ENCODE results near the gene TMEM69.
"Not testable (repeated sequence)": the region's sequence is repeated elsewhere in the genome, so short reads cannot be mapped to it uniquely, and the experiment has no call there.

TMEM69 gene

GRCh38 chr1:45679123-45679522 lies 8.9 kb upstream of the TMEM69 start:
- FAIRE-seq, result no peak

GRCh38 chr1:45682942-45683341 lies 5.0 kb upstream of the TMEM69 start:
- FAIRE-seq, result no peak

- no peak for FAIRE-seq
These were observed 3.6 kb upstream of the TMEM69 start for GRCh38 chr1:45684402-45684801.

- no peak for FAIRE-seq
These were observed 2.5 kb upstream of the TMEM69 start for GRCh38 chr1:45685308-45686014.

GRCh38 chr1:45686015-45686287 lies 2.0 kb upstream of the TMEM69 start:
- no peak for FAIRE-seq

- FAIRE-seq, result no peak
These were observed 1.5 kb upstream of the TMEM69 start, which contains the start of gene GPBP1L1 for GRCh38 chr1:45686288-45687013. Gene GPBP1L1 (minus strand): TSS chr1:45686533. CDS start chr1:45659087, 27,446 bp downstream.

GRCh38 chr1:45687014-45687753 lies 797 bp upstream of the TMEM69 start:
- FAIRE-seq, result peak; percentile 95

- FAIRE-seq, result not testable (repeated sequence)
These were observed 5.8 kb downstream of the TMEM69 start for GRCh38 chr1:45693811-45694210.

GRCh38 chr1:45694823-45695222 lies 6.8 kb downstream of the TMEM69 start:
- no peak for FAIRE-seq

- FAIRE-seq, result no peak
These were observed 16.7 kb downstream of the TMEM69 start for GRCh38 chr1:45704637-45705036.

GRCh38 chr1:45713711-45714110 lies 25.7 kb downstream of the TMEM69 start:
- no peak for FAIRE-seq

GRCh38 chr1:45716700-45717099 lies 28.7 kb downstream of the TMEM69 start:
- FAIRE-seq, result no peak

GRCh38 chr1:45717386-45717785 lies 29.4 kb downstream of the TMEM69 start:
- FAIRE-seq, result not testable (repeated sequence)

- FAIRE-seq, result no peak
These were observed 30.3 kb downstream of the TMEM69 start for GRCh38 chr1:45718289-45718688.

- no peak for FAIRE-seq
These were observed 33.2 kb downstream of the TMEM69 start for GRCh38 chr1:45721207-45721606.

- FAIRE-seq, result no peak
These were observed 34.8 kb downstream of the TMEM69 start for GRCh38 chr1:45722809-45723208.

GRCh38 chr1:45723248-45723930 lies 35.4 kb downstream of the TMEM69 start:
- FAIRE-seq, result no peak

GRCh38 chr1:45726007-45726406 lies 38.0 kb downstream of the TMEM69 start:
- not testable (repeated sequence) for FAIRE-seq

GRCh38 chr1:45730075-45730779 lies 42.2 kb downstream of the TMEM69 start:
- no peak for FAIRE-seq

GRCh38 chr1:45730780-45731319 lies 42.9 kb downstream of the TMEM69 start:
- no peak for FAIRE-seq

- no peak for FAIRE-seq
These were observed 51.2 kb downstream of the TMEM69 start for GRCh38 chr1:45739137-45739536.

- FAIRE-seq, result not testable (repeated sequence)
These were observed 51.7 kb downstream of the TMEM69 start for GRCh38 chr1:45739641-45740156.

Data from endometrium (tissue), 2 donors.